SJSA1 (cell line): ENCODE results near the gene GAA. TPM values are rescaled to one million over a fixed set of nuclear protein-coding genes. Genes with fewer than 3 reads are reported as not detected.
"Not testable (repeated sequence)": the region's sequence is repeated elsewhere in the genome, so short reads cannot be mapped to it uniquely, and the experiment has no call there.

ENCODE experiments used
- DNase-seq, 2 experiments: peaks; one replicate each; pipeline ENCODE4 v3.0.0-alpha.2; 2015 to 2020; ENCODE audit warnings: low spot score in 2 of 2, low read depth in 1 of 2
- H3K27ac ChIP-seq: fragments of 250-450 bp; sonication (Bioruptor Pico); 2 replicates; pipeline ENCODE4 v1.5.1; 2020; ENCODE audit warnings: mild to moderate bottlenecking, moderate library complexity
- H3K27me3 ChIP-seq: fragments of 250-450 bp; sonication (Bioruptor Pico); replicated peaks from 2 replicates; pipeline ENCODE4 v1.5.1; 2020; ENCODE audit warnings: mild to moderate bottlenecking, moderate library complexity
- H3K36me3 ChIP-seq: fragments of 250-450 bp; sonication (Bioruptor Pico); 2 replicates; pipeline ENCODE4 v1.5.1; 2020; ENCODE audit warnings: mild to moderate bottlenecking
- H3K4me1 ChIP-seq: fragments of 250-450 bp; sonication (Bioruptor Pico); replicated peaks from 2 replicates; pipeline ENCODE4 v1.6.1; 2021; ENCODE audit warnings: mild to moderate bottlenecking
- H3K4me3 ChIP-seq: fragments of 250-450 bp; sonication (Bioruptor Pico); 2 replicates; pipeline ENCODE4 v1.5.1; 2020; ENCODE audit warnings: mild to moderate bottlenecking
- H3K9me3 ChIP-seq: fragments of 250-450 bp; sonication (Bioruptor Pico); replicated peaks from 2 replicates; pipeline ENCODE4 v1.5.1; 2020; ENCODE audit warnings: mild to moderate bottlenecking
- total RNA-seq: library from RNA; depleted of rRNA; stranded (reverse); fragments of >200 nt; shearing (Covaris generic); gene quantifications from 2 replicates; pipeline ENCODE4 v1.2.3, GENCODE V29; 2014

Gene GAA
- total RNA-seq, 1 experiment from 2014 or later: 49.9 TPM

DNA sequence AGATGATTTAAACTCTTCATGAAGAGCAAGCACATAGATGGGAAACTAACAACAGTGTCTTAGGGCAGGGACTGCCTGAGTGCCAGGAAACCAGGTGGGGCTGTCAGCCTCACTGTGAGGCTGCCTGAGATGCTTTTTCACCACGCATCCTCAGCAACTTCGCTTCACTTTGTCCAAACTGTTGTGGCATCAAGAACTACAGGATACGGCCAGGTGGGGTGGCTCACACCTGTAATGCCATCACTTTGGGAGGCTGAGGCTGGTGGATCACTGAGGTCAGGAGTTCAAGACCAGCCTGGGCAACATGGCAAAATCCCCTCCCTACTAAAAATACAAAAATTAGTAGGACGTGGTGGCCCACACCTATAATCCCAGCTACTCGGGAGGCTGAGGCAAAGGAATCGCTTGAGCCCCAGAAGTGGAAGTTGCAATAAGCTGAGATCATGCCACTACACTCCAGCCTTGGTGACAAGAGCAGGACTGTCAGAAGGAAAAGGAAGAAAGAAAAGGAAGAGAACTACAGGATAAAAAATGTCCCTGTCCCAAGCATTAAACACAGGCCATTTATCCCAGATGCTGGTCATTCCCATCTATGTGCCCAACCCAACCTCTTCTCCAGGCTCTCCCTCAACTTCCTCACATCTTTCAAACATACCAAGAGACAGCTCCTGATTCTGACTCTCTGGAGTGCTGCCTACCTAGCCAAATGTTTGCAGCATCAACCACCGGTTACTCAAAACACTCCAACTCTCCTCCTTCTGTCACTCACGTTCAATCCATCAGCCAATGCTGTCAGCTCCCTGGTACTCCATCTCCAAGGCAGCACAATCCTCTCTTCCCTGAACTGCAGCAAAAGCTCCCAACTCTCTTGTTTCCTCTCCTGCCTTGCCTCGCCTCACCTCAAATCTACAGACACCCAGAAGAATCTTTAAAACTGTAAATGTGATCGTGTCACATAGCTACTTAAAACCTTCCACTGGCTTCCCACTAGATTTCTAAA, 44.0 kb downstream of the GAA start:
- H3K36me3 ChIP-seq: peaks cover 65% of the 10 kb centered on the region
- H3K27me3 ChIP-seq: no peaks in the 10 kb centered on the region
- H3K4me1 ChIP-seq: peaks cover 17% of the 10 kb centered on the region
- peak overlapping the region; percentile 84 for H3K4me3 ChIP-seq
- H3K27ac ChIP-seq: no peak overlapping the region
- no peaks in the 10 kb centered on the region for H3K9me3 ChIP-seq
- DNase-seq: no peak

- Histone ChIP-seq H3K36me3 (peaks cover 55% of the 10 kb centered on the region), H3K27me3 (no peaks in the 10 kb centered on the region), H3K9me3 (no peaks in the 10 kb centered on the region), H3K4me3 (peak overlapping the region; percentile 84), H3K4me1 (peaks cover 21% of the 10 kb centered on the region), H3K27ac (peak overlapping the region; percentile 41)
- peak in 1 of 2 experiments; percentile 50 for DNase-seq
These were observed 45.0 kb downstream of the GAA start for GRCh38 chr17:80146121-80147034.

DNA sequence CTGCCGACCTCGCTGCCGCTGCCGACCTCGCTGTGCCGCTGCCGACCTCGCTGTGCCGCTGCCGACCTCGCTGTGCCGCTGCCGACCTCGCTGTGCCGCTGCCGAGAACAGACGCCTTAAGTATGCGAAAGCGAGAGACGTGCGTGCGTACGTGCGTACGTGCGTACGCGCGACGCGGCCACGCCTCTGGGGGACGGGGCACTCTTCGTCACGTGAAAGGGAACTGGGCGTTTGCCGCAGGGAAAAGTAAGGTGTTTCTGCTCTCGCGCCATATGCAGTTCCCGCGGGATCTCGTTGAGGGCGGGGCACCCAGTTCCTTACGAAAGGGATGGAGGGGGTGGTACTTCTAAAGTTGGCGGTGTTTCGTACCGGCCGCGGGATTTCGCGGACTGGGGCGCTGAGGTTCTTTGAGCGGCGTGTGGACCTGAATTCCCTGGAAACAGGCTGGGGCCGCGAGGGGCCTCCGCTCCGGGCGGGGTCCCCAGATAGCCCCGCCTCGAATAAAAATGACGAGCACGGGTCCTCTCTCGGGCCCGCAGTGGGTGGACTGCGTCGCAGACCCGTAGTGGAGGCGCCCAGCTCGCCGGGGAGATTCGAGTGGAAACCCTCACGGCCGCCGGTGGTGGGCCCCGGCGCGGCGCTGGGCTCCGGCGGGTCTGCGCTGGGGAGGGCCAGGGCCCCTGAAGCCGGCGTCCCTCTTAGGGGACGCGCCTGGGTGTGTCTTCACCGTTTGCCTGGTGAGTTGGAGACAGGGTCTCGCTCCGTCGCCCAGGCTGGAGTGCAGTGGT, 45.8 kb downstream of the GAA start, which contains the start of gene EIF4A3:
TSS of gene EIF4A3 (minus strand) at position 94 of the 788 bp plus-strand sequence. CDS start 167 bp downstream, outside the sequence.
- Histone ChIP-seq H3K4me1 (peaks cover 25% of the 10 kb centered on the region), H3K9me3 (no peaks in the 10 kb centered on the region; the same call in 1 of the 2 replicates), H3K36me3 (peaks cover 47% of the 10 kb centered on the region), H3K27me3 (no peaks in the 10 kb centered on the region), H3K27ac (peak within 1 kb of the TSS; percentile 80), H3K4me3 (peak within 1 kb of the TSS; percentile 84)
- DNase-seq: peak; percentile 99 to 100

GRCh38 chr17:80151333-80151732, 50.0 kb downstream of the GAA start:
- Histone ChIP-seq H3K4me3 (no peak overlapping the region), H3K36me3 (peaks cover 13% of the 10 kb centered on the region), H3K27ac (no peak overlapping the region), H3K9me3 (peaks cover 12% of the 10 kb centered on the region; the same call in 1 of the 2 replicates), H3K27me3 (no peaks in the 10 kb centered on the region), H3K4me1 (peaks cover 12% of the 10 kb centered on the region)
- peak in 1 of 2 experiments; percentile 24 for DNase-seq

GRCh38 chr17:80152081-80152702, 50.8 kb downstream of the GAA start:
- H3K9me3 ChIP-seq: peaks cover 13% of the 10 kb centered on the region; the same call in 1 of the 2 replicates
- H3K27me3 ChIP-seq: no peaks in the 10 kb centered on the region
- peaks cover 12% of the 10 kb centered on the region for H3K4me1 ChIP-seq
- no peak for DNase-seq
- H3K27ac ChIP-seq: no peak overlapping the region
- peaks cover 8% of the 10 kb centered on the region for H3K36me3 ChIP-seq
- H3K4me3 ChIP-seq: no peak overlapping the region

GRCh38 chr17:80153004-80153403, 51.6 kb downstream of the GAA start:
- H3K4me1 ChIP-seq: peaks cover 11% of the 10 kb centered on the region
- H3K27me3 ChIP-seq: no peaks in the 10 kb centered on the region
- no peak for DNase-seq
- H3K4me3 ChIP-seq: no peak overlapping the region
- peaks cover 13% of the 10 kb centered on the region; the same call in 1 of the 2 replicates for H3K9me3 ChIP-seq
- H3K36me3 ChIP-seq: peaks cover 3% of the 10 kb centered on the region
- no peak overlapping the region for H3K27ac ChIP-seq

DNA sequence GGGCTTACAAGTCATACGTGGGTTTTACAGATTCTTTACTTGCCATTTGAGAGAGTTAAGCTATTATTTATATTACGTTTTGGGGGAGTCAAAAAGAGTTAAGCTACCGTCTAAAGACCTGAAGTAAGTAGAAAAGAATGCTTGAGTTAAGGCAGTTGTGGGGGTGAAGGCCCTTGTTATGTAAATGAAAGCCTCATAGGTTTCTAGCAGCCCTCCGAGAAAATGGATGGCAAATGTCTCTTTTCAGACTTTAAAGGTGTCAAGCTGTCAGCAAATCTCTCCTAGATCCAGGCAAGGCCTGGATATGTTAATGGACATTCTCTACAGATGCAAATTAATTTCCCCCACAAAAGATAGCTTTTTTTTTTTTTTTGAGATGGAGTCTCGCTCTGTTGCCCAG, 52.8 kb downstream of the GAA start:
- DNase-seq: no peak
- H3K4me1 ChIP-seq: peaks cover 8% of the 10 kb centered on the region
- peaks cover 13% of the 10 kb centered on the region; the same call in 1 of the 2 replicates for H3K9me3 ChIP-seq
- no peak overlapping the region for H3K4me3 ChIP-seq
- no peak overlapping the region for H3K27ac ChIP-seq
- no peaks in the 10 kb centered on the region for H3K27me3 ChIP-seq
- H3K36me3 ChIP-seq: no peaks in the 10 kb centered on the region

DNA sequence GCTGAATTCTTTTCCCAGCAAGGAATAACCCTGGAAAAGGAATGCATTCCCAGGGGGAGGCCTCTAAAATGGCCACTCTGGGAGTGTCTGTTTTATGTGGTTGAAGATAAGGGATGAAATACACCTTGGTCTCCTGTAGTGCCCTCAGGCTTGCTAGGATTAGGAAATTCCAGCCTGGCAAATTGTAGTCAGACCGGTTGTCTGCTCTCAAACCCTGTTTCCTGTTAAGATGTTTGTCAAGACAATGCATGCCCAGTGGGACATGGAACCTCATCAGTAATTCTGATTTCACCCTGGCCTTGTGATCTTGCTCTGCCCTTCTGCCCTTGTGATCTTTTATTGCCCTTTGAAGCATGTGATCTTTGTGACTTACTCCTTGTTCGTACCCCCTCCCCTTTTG, 54.2 kb downstream of the GAA start:
- not testable (repeated sequence) for H3K27me3 ChIP-seq, DNase-seq, H3K36me3 ChIP-seq, H3K27ac ChIP-seq, H3K4me1 ChIP-seq, H3K4me3 ChIP-seq
- peaks cover 13% of the 10 kb centered on the region; the same call in 1 of the 2 replicates for H3K9me3 ChIP-seq

- Histone ChIP-seq H3K36me3 (no peaks in the 10 kb centered on the region), H3K4me3 (no peak overlapping the region), H3K4me1 (no peaks in the 10 kb centered on the region), H3K27me3 (0 out of 2 replicates have a peak, but pooled peaks cover 4% of the 10 kb centered on the region), H3K9me3 (peaks cover 6% of the 10 kb centered on the region; the same call in 1 of the 2 replicates), H3K27ac (no peak overlapping the region)
- DNase-seq: no peak
These were observed 57.5 kb downstream of the GAA start for GRCh38 chr17:80158846-80159245.

GRCh38 chr17:80160536-80160935, 59.2 kb downstream of the GAA start:
- Histone ChIP-seq H3K27me3 (peaks cover 7% of the 10 kb centered on the region; the same call in 1 of the 2 replicates), H3K27ac (no peak overlapping the region), H3K4me1 (no peaks in the 10 kb centered on the region), H3K4me3 (no peak overlapping the region), H3K9me3 (peaks cover 6% of the 10 kb centered on the region; the same call in 1 of the 2 replicates), H3K36me3 (no peaks in the 10 kb centered on the region)
- DNase-seq: no peak

GRCh38 chr17:80163336-80163735, 62.0 kb downstream of the GAA start:
- Histone ChIP-seq H3K4me3 (no peak overlapping the region), H3K9me3 (no peaks in the 10 kb centered on the region), H3K27ac (no peak overlapping the region), H3K4me1 (no peaks in the 10 kb centered on the region), H3K36me3 (no peaks in the 10 kb centered on the region), H3K27me3 (peaks cover 7% of the 10 kb centered on the region; the same call in 1 of the 2 replicates)
- DNase-seq: no peak

GRCh38 chr17:80164185-80164584, 62.8 kb downstream of the GAA start:
- DNase-seq: no peak
- Histone ChIP-seq H3K4me1 (no peaks in the 10 kb centered on the region), H3K36me3 (no peaks in the 10 kb centered on the region), H3K27ac (no peak overlapping the region), H3K9me3 (no peaks in the 10 kb centered on the region), H3K27me3 (peaks cover 7% of the 10 kb centered on the region; the same call in 1 of the 2 replicates), H3K4me3 (no peak overlapping the region)
